ENCODE measurements around the gene PPP2R3C.

- TF ChIP-seq CTCF (IDR thresholded peaks at IDR 0.05) (no peak), POLR2AphosphoS5 (IDR thresholded peaks at IDR 0.05) (no peak), POLR2A (IDR thresholded peaks at IDR 0.05) (no peak)
Measured at GRCh38 chr14:35072226-35072625, 49.6 kb downstream of the PPP2R3C start.
